SW480 (cell line): Measurements from ENCODE around the gene GPT2.
A peak's percentile ranks its signal among the peaks of the same experiment; 100 is the strongest.
"Not testable (repeated sequence)": the region's sequence is repeated elsewhere in the genome, so short reads cannot be mapped to it uniquely, and the experiment has no call there.

ENCODE experiments used
- DNase-seq: peaks from one replicate; pipeline ENCODE4 v3.0.0-alpha.2; 2016; ENCODE audit warnings: low spot score

Gene GPT2

GRCh38 chr16:46920402-46921068, 36.4 kb downstream of the GPT2 start:
- no peak for DNase-seq

GRCh38 chr16:46922239-46922638, 38.1 kb downstream of the GPT2 start:
- DNase-seq: no peak

DNA sequence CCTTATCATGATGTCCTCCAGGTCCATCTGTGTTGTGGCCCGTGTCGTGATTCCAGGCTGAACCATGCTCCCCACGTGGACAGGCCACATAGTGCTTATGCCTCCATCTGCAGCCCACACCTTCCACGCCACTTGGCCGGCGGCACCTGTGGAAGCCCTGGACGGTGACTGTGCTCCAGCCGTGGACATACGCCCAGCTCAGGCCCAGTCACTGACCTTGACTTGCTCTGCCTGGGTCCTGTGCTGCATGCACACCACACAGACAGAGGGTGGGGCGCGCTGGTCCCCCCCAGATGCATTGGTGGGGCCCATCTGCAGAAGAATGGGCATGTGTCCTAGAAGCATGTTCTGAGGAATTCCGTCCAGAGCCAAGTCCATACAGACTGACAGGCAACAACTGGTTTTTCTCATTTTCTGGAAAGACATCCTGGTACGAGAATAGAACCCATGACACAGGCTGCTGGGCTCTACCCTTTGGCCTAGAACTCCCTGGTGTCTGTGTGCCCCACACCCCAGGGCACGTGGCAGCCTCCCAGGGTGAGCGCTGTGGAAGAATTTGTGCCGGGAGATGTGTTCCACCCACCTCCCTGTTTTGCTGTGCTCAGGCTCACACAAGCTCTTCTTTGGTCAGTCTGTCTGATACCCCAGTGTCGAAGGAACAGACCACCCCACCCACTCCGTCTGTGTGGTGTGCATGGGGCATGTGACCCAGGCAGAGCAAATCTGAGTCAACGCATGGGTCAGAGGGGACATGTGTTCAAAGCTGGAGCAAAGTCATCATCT, 39.5 kb downstream of the GPT2 start:
- no peak for DNase-seq

DNA sequence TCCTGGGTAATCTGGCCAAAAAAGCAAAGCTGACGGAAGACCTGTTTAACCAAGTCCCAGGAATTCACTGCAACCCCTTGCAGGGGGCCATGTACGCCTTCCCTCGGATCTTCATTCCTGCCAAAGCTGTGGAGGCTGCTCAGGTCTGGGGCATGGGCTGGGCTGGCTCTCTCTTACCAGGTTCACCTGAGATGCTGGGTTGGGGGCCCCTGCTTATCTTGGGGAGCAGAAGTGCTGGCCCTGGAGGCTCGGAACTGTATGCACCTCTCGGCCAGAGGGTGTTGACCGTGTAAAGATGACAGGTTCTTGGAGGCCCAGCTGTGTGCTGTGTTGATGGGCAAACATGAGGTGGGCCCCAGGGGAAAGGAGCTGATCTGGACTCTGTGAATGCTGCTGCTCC, 40.2 kb downstream of the GPT2 start:
- DNase-seq: no peak

DNA sequence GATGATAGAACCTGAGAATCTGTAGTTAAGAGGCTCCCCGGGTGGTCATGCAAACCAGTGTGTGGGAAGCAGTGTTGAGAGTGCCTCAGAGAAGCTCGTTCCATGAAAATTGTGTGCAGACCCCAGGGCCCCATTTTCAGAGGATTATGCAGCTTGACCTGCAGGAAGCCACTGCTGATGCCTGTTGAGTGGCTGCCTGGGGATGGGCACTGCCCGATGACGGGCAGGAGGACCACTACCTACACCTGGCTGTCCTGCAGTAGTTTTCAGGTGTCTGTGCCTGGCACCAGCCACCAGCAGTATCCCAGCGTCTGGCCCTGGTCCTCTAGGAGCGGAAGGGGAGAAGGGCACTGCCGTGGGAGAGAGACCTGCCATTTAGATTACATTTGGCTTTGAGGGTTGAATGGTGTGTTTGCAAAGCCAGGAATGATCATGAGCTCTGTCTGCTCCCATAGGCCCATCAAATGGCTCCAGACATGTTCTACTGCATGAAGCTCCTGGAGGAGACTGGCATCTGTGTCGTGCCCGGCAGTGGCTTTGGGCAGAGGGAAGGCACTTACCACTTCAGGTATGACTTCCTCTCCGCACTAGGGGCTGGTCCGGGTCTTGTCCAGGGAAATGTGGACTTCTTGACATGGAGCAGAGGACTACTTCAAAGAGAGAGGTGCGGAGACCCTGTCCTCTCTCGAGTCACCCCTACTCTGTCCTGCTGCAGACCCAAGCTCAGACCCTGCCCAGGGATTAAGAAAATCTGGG, 42.5 kb downstream of the GPT2 start:
- DNase-seq: no peak

DNA sequence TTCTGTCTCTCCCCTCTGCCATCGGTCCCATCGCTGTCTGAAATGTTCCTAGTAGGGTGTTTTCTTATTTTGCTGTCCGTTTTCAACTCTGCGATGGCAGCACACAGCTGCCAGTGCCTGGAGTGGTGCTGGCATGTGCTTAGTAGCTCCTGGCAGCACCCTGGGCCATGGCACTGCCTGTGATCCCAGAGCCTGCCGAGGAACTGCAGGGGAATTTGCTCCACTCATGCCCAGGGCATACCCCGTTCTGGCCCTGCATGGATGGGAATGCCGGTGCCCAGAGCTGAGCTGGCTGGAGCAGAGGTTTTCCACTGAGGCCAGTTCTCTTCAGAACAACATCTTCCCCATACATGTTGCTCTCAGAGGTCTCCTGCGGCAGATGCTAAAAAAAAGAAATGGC, 43.1 kb downstream of the GPT2 start:
- no peak for DNase-seq

GRCh38 chr16:46928811-46929210, 44.6 kb downstream of the GPT2 start:
- no peak for DNase-seq

- peak; percentile 21 for DNase-seq
Measured at GRCh38 chr16:46929378-46930332, 45.5 kb downstream of the GPT2 start.

GRCh38 chr16:46930861-46931260, 46.7 kb downstream of the GPT2 start:
- no peak for DNase-seq

GRCh38 chr16:46932802-46933201, 48.6 kb downstream of the GPT2 start:
- no peak for DNase-seq

DNA sequence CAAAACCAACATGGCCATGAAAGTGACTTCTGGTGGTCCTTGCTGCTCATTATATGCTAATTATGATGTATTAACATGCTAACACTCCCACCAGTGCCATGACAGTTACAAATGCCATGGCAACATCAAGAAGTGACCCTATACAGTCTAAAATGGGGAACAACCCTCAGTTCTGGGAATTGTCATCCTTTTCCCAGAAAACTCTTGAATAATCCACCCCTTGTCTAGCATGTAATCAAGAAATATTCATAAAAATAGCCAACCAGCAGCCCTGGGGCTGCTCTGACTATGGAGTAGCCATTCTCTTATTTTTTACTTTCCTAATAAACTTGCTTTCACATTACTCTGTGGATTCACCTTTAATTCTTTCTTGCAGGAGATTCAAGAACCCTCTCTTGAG, 53.4 kb downstream of the GPT2 start:
- no peak for DNase-seq

- not testable (repeated sequence) for DNase-seq
Measured at GRCh38 chr16:46944713-46945112, 60.6 kb downstream of the GPT2 start.

- peak; percentile 53 for DNase-seq
Measured at GRCh38 chr16:46947900-46948547, 63.9 kb downstream of the GPT2 start.

- DNase-seq: no peak
Measured at GRCh38 chr16:46948548-46949166, 64.5 kb downstream of the GPT2 start.

DNA sequence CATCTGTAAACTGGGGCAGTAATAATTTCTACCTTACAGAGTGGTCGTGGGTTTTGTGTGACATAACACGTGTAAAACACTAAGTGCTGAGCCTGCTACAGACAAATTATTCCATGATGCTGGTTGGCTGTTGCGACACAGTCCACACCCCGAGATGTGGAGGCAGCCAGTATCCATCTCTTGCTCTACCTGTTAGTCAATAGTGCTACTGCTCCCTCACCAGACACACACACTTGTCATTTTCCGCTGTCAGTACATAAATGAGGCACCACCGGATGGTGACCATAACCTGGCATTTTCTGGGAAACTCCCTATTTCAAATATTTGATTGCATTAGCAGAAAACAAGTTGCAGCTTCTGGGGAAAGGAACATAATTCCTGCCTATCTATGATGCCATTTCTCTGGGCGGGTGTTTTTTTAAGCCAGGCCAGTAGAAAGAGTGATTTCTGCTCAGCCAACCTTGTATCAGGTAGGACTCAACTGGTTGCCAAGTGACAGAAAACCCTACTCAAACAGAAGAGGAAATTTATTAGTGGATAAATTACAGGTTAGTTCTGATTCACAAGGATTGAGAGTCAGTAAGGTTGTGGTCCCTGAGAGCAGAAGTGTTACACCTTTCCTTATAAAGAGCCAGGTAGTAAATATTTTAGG, 65.2 kb downstream of the GPT2 start:
- DNase-seq: no peak

DNA sequence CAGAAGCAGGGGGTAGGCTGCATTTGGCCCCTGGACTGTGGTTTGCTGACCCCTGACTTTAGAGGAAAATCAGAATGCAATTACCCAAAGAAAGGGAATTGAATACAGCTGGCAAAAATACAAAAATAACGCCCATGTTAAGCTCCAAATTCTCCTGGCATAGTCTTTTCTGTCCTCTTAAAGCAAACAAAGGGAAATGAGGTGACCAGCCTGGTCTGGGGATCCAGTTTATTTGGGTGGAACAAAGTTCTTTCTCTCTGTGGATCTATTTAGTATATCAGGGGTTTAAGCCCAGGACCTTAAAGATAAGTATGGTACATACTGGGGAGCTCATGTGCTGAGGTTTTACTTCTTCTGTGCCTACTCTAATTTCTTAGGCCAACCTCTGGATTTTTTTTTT, 65.8 kb downstream of the GPT2 start:
- no peak for DNase-seq

DNA sequence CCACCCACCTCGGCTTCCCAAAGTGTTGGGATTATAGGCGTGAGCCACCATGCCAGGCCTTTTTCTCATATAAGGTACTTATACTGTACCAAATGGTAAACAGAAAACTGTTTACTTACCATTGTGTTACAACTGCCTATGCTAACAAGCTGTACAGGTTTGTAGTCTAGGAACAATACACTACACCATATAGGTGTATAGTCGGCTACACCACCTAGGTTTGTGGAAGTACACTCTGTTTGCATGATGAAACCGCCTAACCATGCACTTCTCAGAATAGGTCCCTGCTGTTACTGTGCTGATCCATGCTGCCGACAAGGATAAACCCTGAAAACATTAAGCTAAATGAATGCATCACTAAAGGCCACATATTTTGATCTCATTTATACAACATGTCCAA, 70.4 kb downstream of the GPT2 start:
- no peak for DNase-seq

GRCh38 chr16:46961373-46962353, 77.5 kb downstream of the GPT2 start:
- DNase-seq: no peak

- no peak for DNase-seq
Measured at GRCh38 chr16:46962629-46963028, 78.5 kb downstream of the GPT2 start.
